GM12872 (cell line): Measurements from ENCODE around the gene MEGF11.

Source experiments
- TF ChIP-seq, protein P1 (sequence below): IDR thresholded peaks from 3 replicates; pipeline ENCODE4 v1.5.1; 2011; ENCODE audit warnings: low read depth, mild to moderate bottlenecking, low read length, moderate library complexity; ENCODE audit not compliant: insufficient read depth

Gene MEGF11

DNA sequence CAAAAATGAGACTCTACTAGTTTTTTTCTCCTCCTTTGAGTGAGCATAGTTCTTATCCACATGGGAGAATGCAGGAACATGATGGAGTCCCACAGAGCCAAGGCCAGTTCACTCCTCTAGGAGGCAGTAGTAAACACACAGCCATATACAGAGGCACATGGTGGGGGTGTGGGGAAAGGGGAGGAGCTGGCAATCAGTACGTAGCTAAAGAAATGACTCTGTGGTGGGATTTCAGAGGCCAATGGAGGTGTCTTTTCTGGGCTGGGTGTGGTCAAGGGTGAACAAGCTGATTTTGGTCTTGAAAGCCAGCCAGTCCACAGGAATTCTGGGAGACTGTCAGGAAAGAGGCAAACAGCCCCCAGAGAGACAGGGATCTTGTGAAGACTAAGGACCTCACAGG lies 390.9 kb downstream of the MEGF11 start:
- TF ChIP-seq, protein P1, sequence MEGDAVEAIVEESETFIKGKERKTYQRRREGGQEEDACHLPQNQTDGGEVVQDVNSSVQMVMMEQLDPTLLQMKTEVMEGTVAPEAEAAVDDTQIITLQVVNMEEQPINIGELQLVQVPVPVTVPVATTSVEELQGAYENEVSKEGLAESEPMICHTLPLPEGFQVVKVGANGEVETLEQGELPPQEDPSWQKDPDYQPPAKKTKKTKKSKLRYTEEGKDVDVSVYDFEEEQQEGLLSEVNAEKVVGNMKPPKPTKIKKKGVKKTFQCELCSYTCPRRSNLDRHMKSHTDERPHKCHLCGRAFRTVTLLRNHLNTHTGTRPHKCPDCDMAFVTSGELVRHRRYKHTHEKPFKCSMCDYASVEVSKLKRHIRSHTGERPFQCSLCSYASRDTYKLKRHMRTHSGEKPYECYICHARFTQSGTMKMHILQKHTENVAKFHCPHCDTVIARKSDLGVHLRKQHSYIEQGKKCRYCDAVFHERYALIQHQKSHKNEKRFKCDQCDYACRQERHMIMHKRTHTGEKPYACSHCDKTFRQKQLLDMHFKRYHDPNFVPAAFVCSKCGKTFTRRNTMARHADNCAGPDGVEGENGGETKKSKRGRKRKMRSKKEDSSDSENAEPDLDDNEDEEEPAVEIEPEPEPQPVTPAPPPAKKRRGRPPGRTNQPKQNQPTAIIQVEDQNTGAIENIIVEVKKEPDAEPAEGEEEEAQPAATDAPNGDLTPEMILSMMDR = peak; percentile 68

- TF ChIP-seq, protein P1 = no peak
Observed at GRCh38 chr15:65857718-65858402, 395.7 kb downstream of the MEGF11 start.

- TF ChIP-seq, protein P1 = peak; percentile 87
Observed at GRCh38 chr15:65856821-65857455, 396.6 kb downstream of the MEGF11 start.

- TF ChIP-seq, protein P1 = no peak
Observed at GRCh38 chr15:65851981-65852380, 401.6 kb downstream of the MEGF11 start.

DNA sequence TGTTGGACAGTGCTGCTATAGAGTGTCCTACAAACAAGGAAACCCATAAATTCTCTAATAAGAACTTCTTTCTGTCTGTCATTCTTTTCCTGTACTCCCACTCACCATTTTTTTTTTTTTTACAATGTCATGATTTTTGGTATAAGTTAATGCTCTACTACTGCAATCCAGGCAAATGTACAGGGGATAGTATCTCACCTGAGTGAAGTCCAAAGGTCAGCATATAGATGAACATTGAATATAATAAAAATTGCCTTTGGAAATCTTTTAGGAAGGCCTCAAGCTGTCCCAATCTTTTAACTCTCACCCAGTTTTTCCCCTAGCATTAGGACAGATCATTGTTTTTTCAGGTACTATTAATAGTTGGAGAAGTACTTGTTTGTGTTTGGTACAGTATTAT lies 405.6 kb downstream of the MEGF11 start:
- TF ChIP-seq, protein P1 = no peak

DNA sequence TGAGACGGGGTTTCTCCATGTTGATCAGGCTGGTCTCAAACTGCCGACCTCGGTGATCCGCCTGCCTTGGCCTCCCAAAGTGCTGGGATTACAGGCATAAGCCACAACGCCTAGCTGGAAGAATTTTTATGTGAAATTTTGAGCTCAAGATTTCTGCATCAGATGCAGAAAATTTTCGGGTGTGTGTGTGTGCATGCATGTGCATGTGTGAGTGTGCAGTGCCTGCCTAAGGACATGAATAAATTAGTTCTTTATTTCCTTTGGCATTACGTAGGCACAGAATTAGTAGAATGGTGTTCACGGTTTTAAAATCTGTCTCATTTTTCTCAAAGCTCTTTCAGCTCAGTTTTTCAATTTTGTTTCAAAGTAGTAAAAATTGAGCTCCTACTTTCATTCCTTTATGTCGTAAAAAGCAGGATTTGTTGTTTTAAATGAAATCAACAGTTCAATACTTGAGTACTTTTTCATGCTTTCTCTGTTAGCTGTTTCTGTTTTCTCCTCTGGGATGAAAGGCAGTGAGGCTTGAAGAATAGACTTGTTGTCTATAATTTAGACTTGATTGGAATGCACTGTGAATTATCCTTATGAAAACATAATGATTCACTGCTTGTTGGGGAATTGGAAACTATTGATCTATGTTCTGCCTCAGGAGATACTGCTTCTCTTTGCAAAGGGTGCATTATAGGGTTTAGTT lies 407.6 kb downstream of the MEGF11 start:
- TF ChIP-seq, protein P1 = no peak
